ENCODE measurements around the gene ABI3. TPM values are rescaled to one million over a fixed set of nuclear protein-coding genes. Genes with fewer than 3 reads are reported as not detected.

ABI3 gene
- total and polyA plus RNA-seq, 9 of the 15 experiments (the other 6 are each of a cell fraction or from before 2014, with no cell fraction given) = not detected

DNA sequence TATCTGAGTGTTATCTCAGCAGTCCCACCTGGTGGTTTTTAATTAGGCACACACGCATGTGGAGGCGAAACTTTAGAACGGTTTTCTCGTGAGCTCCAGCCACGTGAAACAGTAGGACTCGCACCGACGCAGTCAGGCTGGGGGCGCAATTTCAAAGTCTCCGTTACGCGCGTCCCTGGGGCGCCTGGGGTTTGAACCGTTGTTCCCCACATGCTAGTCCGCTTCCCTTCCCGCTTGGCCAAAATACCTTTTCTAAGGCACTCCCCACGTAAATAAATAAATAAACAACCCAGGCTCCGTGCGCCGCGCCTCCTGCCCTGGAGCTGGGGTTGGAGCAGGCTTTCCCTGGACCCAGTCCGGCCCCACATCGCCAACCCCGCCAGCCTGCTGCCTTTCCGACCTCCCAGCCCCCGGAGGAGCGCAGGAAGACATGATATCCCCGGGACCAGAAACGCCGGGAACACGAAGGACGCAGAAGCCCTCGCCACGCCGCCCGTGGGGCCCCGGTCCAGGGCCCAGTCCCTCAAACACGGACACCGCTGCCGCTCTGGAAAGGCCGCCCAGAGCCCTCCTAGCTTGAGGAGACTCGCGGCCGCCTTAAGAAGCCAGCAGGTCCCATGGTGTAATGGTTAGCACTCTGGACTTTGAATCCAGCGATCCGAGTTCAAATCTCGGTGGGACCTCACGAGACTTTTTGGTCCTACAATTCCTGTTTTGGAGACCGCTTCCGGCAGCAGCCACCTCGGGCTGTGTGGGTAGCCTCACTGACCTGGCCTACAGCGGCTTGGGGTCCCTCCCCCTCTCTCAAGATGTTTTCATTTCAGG is 18.4 kb upstream of the ABI3 start (continued):
- TF ChIP-seq, protein P1, sequence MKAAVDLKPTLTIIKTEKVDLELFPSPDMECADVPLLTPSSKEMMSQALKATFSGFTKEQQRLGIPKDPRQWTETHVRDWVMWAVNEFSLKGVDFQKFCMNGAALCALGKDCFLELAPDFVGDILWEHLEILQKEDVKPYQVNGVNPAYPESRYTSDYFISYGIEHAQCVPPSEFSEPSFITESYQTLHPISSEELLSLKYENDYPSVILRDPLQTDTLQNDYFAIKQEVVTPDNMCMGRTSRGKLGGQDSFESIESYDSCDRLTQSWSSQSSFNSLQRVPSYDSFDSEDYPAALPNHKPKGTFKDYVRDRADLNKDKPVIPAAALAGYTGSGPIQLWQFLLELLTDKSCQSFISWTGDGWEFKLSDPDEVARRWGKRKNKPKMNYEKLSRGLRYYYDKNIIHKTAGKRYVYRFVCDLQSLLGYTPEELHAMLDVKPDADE (conservative IDR thresholded peaks at IDR 0.05; ENCODE audit: control insufficient read depth, low read depth, low read length) = peak; percentile 95
- TF ChIP-seq POLR2AphosphoS5 (IDR thresholded peaks at IDR 0.05; ENCODE audit: control insufficient read depth, insufficient read depth, low read depth, low read length) = peak; percentile 64
- peak; percentile 95 for TF ChIP-seq LCOR (CRISPR knock-in tag; IDR thresholded peaks at IDR 0.05)
- TF ChIP-seq NFRKB (IDR thresholded peaks at IDR 0.05; ENCODE audit: low read depth) = peak; percentile 68; the same call in 1 of the 2 replicates
- TF ChIP-seq, protein P2, sequence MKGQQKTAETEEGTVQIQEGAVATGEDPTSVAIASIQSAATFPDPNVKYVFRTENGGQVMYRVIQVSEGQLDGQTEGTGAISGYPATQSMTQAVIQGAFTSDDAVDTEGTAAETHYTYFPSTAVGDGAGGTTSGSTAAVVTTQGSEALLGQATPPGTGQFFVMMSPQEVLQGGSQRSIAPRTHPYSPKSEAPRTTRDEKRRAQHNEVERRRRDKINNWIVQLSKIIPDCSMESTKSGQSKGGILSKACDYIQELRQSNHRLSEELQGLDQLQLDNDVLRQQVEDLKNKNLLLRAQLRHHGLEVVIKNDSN (CRISPR knock-in tag; IDR thresholded peaks at IDR 0.05) = 0 out of 2 replicates have a peak, but pooled peaks have one; percentile 50
- peak; percentile 92 for TF ChIP-seq FOXM1 (IDR thresholded peaks at IDR 0.05; ENCODE audit: low read depth)
- peak; percentile 93 for TF ChIP-seq FOXM1 (CRISPR knock-in tag; IDR thresholded peaks at IDR 0.05; ENCODE audit: low read depth)
- peak; percentile 41; the same call in 1 of the 2 replicates for TF ChIP-seq HDAC6 (IDR thresholded peaks at IDR 0.05; ENCODE audit: low read depth, low read length)
- peak; percentile 44 for TF ChIP-seq NEUROD1 (IDR thresholded peaks at IDR 0.05; ENCODE audit: borderline replicate concordance, low read depth, low read length, partially characterized antibody)
- TF ChIP-seq NBN (IDR thresholded peaks at IDR 0.05; ENCODE audit: low read depth) = peak; percentile 89
- TF ChIP-seq ZNF124 (CRISPR knock-in tag; IDR thresholded peaks at IDR 0.05) = no peak
- no peak for TF ChIP-seq DNMT1 (IDR thresholded peaks at IDR 0.05)
- TF ChIP-seq, protein P3, sequence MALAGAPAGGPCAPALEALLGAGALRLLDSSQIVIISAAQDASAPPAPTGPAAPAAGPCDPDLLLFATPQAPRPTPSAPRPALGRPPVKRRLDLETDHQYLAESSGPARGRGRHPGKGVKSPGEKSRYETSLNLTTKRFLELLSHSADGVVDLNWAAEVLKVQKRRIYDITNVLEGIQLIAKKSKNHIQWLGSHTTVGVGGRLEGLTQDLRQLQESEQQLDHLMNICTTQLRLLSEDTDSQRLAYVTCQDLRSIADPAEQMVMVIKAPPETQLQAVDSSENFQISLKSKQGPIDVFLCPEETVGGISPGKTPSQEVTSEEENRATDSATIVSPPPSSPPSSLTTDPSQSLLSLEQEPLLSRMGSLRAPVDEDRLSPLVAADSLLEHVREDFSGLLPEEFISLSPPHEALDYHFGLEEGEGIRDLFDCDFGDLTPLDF (CRISPR knock-in tag; IDR thresholded peaks at IDR 0.05) = peak; percentile 89; the same call in 1 of the 2 replicates
- peak; percentile 74; the same call in 1 of the 2 replicates for TF ChIP-seq SREBF1 (IDR thresholded peaks at IDR 0.05; ENCODE audit: borderline replicate concordance, low read depth, low read length)
- TF ChIP-seq, protein P4, sequence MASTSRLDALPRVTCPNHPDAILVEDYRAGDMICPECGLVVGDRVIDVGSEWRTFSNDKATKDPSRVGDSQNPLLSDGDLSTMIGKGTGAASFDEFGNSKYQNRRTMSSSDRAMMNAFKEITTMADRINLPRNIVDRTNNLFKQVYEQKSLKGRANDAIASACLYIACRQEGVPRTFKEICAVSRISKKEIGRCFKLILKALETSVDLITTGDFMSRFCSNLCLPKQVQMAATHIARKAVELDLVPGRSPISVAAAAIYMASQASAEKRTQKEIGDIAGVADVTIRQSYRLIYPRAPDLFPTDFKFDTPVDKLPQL (IDR thresholded peaks at IDR 0.05; ENCODE audit: extremely low read depth, insufficient read length) = peak; percentile 69
- peak; percentile 78 for TF ChIP-seq TCF3 (CRISPR knock-in tag; IDR thresholded peaks at IDR 0.05)
- TF ChIP-seq FOXK2 (conservative IDR thresholded peaks at IDR 0.05 in 1 of 2, IDR thresholded peaks at IDR 0.05 in 1 of 2; ENCODE audit: low read depth in 2 of 2) = peak; percentile 50 to 54
- TF ChIP-seq ARHGAP35 (IDR thresholded peaks at IDR 0.05; ENCODE audit: partially characterized antibody) = no peak
- peak; percentile 96 for TF ChIP-seq BRD9 (IDR thresholded peaks at IDR 0.05; ENCODE audit: low read depth, partially characterized antibody)
- TF ChIP-seq SNIP1 (IDR thresholded peaks at IDR 0.05; ENCODE audit: low read depth) = no peak
- TF ChIP-seq, protein P5, sequence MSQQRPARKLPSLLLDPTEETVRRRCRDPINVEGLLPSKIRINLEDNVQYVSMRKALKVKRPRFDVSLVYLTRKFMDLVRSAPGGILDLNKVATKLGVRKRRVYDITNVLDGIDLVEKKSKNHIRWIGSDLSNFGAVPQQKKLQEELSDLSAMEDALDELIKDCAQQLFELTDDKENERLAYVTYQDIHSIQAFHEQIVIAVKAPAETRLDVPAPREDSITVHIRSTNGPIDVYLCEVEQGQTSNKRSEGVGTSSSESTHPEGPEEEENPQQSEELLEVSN (IDR thresholded peaks at IDR 0.05; ENCODE audit: borderline replicate concordance in 1 of 2, extremely low read depth in 1 of 2, insufficient read depth in 1 of 2, insufficient read length in 1 of 2, low read depth in 1 of 2, low read length in 1 of 2, poor library complexity in 1 of 2, severe bottlenecking in 1 of 2) = peak; percentile 96 to 99

All from K562 (cell line).